ENCODE data around the gene HNRNPA2B1. TPM values are rescaled to one million over a fixed set of nuclear protein-coding genes. Genes with fewer than 3 reads are reported as not detected.

HNRNPA2B1 gene
- polyA plus RNA-seq, 1 of the 3 experiments (the other 2 are of a cell fraction) = 483 TPM

GRCh38 chr7:26208040-26208439 is 7.5 kb upstream of the HNRNPA2B1 start:
- no peaks in the 10 kb centered on the region for H3K9me2 ChIP-seq
- peak; percentile 58 for DNase-seq
- peaks cover 16 to 19% of the 10 kb centered on the region in 2 experiments; a peak in 3 of 4 replicates for H3K4me1 ChIP-seq (ENCODE audit: control insufficient read depth in 1 of 2, insufficient read depth in 2 of 2, low read depth in 1 of 2, low read length in 1 of 2)
- H3K27ac ChIP-seq (ENCODE audit: low read depth in 2 of 2, low read length in 1 of 2) = peak overlapping the region in 1 of 2 experiments; percentile 1; a peak in 1 of 4 replicates
- no peak overlapping the region for H3K4me3 ChIP-seq (ENCODE audit: low read depth in 2 of 2, low read length in 1 of 2)
- H3K4me2 ChIP-seq = no peak overlapping the region
- ChIA-PET POLR2A (interaction anchor here (1.2 to 1.6 kb wide), 2 partner anchors 8 to 10 kb away, joined by 5 to 9 read pairs; no protein-coding TSS in a partner anchor), CTCF (interaction anchor here (0.6 to 1.6 kb wide), 6 partner anchors 10 to 460 kb away, joined by 3 to 6 read pairs (median 3); no protein-coding TSS in a partner anchor)
- H3K27me3 ChIP-seq (ENCODE audit: insufficient read depth) = no peaks in the 10 kb centered on the region
- H3K79me2 ChIP-seq (ENCODE audit: insufficient read depth) = peaks cover 83% of the 10 kb centered on the region
- H4K20me1 ChIP-seq (ENCODE audit: insufficient read depth) = peaks cover 84% of the 10 kb centered on the region
- 42% methylated on average over 5 of the region's 5 CpGs for WGBS (ENCODE audit: low lambda C conversion rate)
- H3K36me3 ChIP-seq (replicated peaks in 1 of 2; ENCODE audit: control insufficient read depth in 1 of 2, insufficient read depth in 2 of 2, low read length in 1 of 2) = peaks cover 81 to 84% of the 10 kb centered on the region in 2 experiments
- H2AFZ ChIP-seq (ENCODE audit: low read depth) = no peak overlapping the region
- H3K9me3 ChIP-seq = no peaks in the 10 kb centered on the region
- no peak overlapping the region for H3K9ac ChIP-seq
- TF ChIP-seq POLR2AphosphoS5 (IDR thresholded peaks at IDR 0.05; ENCODE audit: low read depth, low read length) (no peak), RFX5 (IDR thresholded peaks at IDR 0.05; ENCODE audit: low read length) (no peak), YY1 (IDR thresholded peaks at IDR 0.05; ENCODE audit: low read depth) (no peak), TEAD4 (IDR thresholded peaks at IDR 0.05; ENCODE audit: borderline replicate concordance, insufficient read depth) (no peak), RXRA (IDR thresholded peaks at IDR 0.05; ENCODE audit: borderline replicate concordance, low read depth) (no peak), EP300 (IDR thresholded peaks at IDR 0.05; ENCODE audit: borderline replicate concordance in 1 of 2, low read depth in 1 of 2, low read length in 1 of 2) (peak in 1 of 2 experiments; percentile 52; a peak in 2 of 4 replicates), RCOR1 (IDR thresholded peaks at IDR 0.05; ENCODE audit: low read length) (0 out of 2 replicates have a peak, but pooled peaks have one; percentile 27), FOXJ3 (CRISPR knock-in tag; IDR thresholded peaks at IDR 0.05) (no peak), NFIC (IDR thresholded peaks at IDR 0.05; ENCODE audit: borderline replicate concordance) (no peak), CHD2 (IDR thresholded peaks at IDR 0.05; ENCODE audit: low read length, partially characterized antibody) (peak; percentile 45), USF2 (IDR thresholded peaks at IDR 0.05; ENCODE audit: borderline replicate concordance, low read depth, low read length) (no peak), SMC3 (IDR thresholded peaks at IDR 0.05; ENCODE audit: low read depth, low read length) (no peak), TAF1 (IDR thresholded peaks at IDR 0.05; ENCODE audit: borderline replicate concordance, low read depth, low read length) (no peak), SIN3A (IDR thresholded peaks at IDR 0.05; ENCODE audit: borderline replicate concordance, low read depth, low read length) (no peak), TCF12 (IDR thresholded peaks at IDR 0.05) (no peak), EZH2phosphoT487 (IDR thresholded peaks at IDR 0.05; ENCODE audit: borderline replicate concordance, low read depth) (no peak)
- H3F3A ChIP-seq (replicated peaks; ENCODE audit: insufficient read depth) = peaks cover 22% of the 10 kb centered on the region

DNA sequence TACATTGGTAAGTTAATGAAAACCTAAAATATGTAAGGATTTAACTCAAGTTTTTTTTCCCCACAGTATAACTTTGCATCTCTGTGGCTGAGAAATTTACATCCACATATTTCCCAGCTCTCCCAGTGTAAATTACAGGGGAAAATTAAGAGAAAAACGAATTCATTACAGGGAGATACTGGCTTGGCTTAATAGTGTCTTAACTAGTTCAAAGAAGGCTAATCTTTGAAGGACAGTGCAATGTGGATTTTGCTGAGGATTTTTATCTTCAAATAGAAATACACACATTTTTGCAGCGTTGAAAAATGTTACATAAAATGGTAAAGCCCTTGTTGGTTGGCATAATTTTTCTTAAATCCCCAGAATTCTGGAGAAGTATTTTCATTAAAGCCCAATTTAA is 2.5 kb upstream of the HNRNPA2B1 start:
- Histone ChIP-seq H3K9ac (peak overlapping the region; percentile 97), H2AFZ (ENCODE audit: low read depth) (no peak overlapping the region), H3F3A (replicated peaks; ENCODE audit: insufficient read depth) (peaks cover 32% of the 10 kb centered on the region), H3K27ac (ENCODE audit: low read depth in 2 of 2, low read length in 1 of 2) (peak overlapping the region; percentile 99 to 100), H3K9me2 (no peaks in the 10 kb centered on the region), H3K4me1 (ENCODE audit: control insufficient read depth in 1 of 2, insufficient read depth in 2 of 2, low read depth in 1 of 2, low read length in 1 of 2) (peaks cover 12 to 18% of the 10 kb centered on the region in 2 experiments; a peak in 3 of 4 replicates), H3K4me3 (ENCODE audit: low read depth in 2 of 2, low read length in 1 of 2) (peak overlapping the region; percentile 79 to 100), H3K27me3 (ENCODE audit: insufficient read depth) (no peaks in the 10 kb centered on the region), H4K20me1 (ENCODE audit: insufficient read depth) (peaks cover 78% of the 10 kb centered on the region), H3K79me2 (ENCODE audit: insufficient read depth) (peaks cover 89% of the 10 kb centered on the region), H3K9me3 (no peaks in the 10 kb centered on the region), H3K4me2 (peak overlapping the region; percentile 77), H3K36me3 (replicated peaks in 1 of 2; ENCODE audit: control insufficient read depth in 1 of 2, insufficient read depth in 2 of 2, low read length in 1 of 2) (peaks cover 56 to 58% of the 10 kb centered on the region in 2 experiments)
- TF ChIP-seq ELF1 (IDR thresholded peaks at IDR 0.05) = no peak
- no peak for TF ChIP-seq FOXM1 (IDR thresholded peaks at IDR 0.05; ENCODE audit: low read depth)
- TF ChIP-seq FOXJ3 (CRISPR knock-in tag; IDR thresholded peaks at IDR 0.05) = no peak
- no peak for TF ChIP-seq NFIC (IDR thresholded peaks at IDR 0.05; ENCODE audit: borderline replicate concordance)
- TF ChIP-seq, protein P1, sequence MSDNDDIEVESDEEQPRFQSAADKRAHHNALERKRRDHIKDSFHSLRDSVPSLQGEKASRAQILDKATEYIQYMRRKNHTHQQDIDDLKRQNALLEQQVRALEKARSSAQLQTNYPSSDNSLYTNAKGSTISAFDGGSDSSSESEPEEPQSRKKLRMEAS (IDR thresholded peaks at IDR 0.05; ENCODE audit: low read depth) = no peak
- no peak for TF ChIP-seq TAF1 (IDR thresholded peaks at IDR 0.05; ENCODE audit: borderline replicate concordance, low read depth, low read length)
- TF ChIP-seq POLR2AphosphoS5 (IDR thresholded peaks at IDR 0.05; ENCODE audit: low read depth, low read length) = no peak
- no peak for TF ChIP-seq YY1 (IDR thresholded peaks at IDR 0.05; ENCODE audit: low read depth)
- no peak for TF ChIP-seq JUND (IDR thresholded peaks at IDR 0.05)
- TF ChIP-seq MEF2A (IDR thresholded peaks at IDR 0.05; ENCODE audit: borderline replicate concordance, low read depth) = no peak
- TF ChIP-seq RCOR1 (IDR thresholded peaks at IDR 0.05; ENCODE audit: low read length) = no peak
- TF ChIP-seq NRF1 (IDR thresholded peaks at IDR 0.05; ENCODE audit: low read depth, low read length) = no peak
- CTCF ChIA-PET = interaction anchor here (0.9 to 3.9 kb wide), 4 partner anchors 14 to 309 kb away, joined by 4 to 20 read pairs (median 9); no protein-coding TSS in a partner anchor
- POLR2A ChIA-PET = no interaction called here
- 1% methylated on average over 2 of the region's 2 CpGs for WGBS (ENCODE audit: low lambda C conversion rate)
- no peak for DNase-seq
